GM12874 (cell line): ENCODE measurements around the gene TBL1XR1.

Experiments used
- CTCF ChIP-seq: IDR thresholded peaks from 2 replicates; pipeline ENCODE4 v1.5.1; 2011; ENCODE audit warnings: low read depth, mild to moderate bottlenecking, control low read depth, low read length, moderate library complexity; ENCODE audit not compliant: insufficient read depth

The TBL1XR1 gene

GRCh38 chr3:177231242-177231641 is 34.0 kb upstream of the TBL1XR1 start:
- TF ChIP-seq CTCF = no peak

GRCh38 chr3:177230641-177231040 is 33.4 kb upstream of the TBL1XR1 start:
- no peak for TF ChIP-seq CTCF

GRCh38 chr3:177229791-177230190 is 32.5 kb upstream of the TBL1XR1 start:
- no peak for TF ChIP-seq CTCF

- TF ChIP-seq CTCF = no peak
These were observed 31.4 kb upstream of the TBL1XR1 start for GRCh38 chr3:177228601-177229190.

GRCh38 chr3:177224414-177224813 is 27.1 kb upstream of the TBL1XR1 start:
- TF ChIP-seq CTCF = no peak

GRCh38 chr3:177221744-177222143 is 24.5 kb upstream of the TBL1XR1 start:
- TF ChIP-seq CTCF = no peak

- TF ChIP-seq CTCF = no peak
These were observed 23.1 kb upstream of the TBL1XR1 start for GRCh38 chr3:177220136-177220974.
